Activated CD4-positive, alpha-beta T cell treated with anti-CD3 and anti-CD28 coated beads, Interleukin-10, Interleukin-2, amounts not matched to agents 100 ng/mL and 50 ng/mL, durations not matched to agents 16 hours and 8 hours (primary cell): ENCODE data around the gene PLGRKT.
"Not testable (repeated sequence)": the region's sequence is repeated elsewhere in the genome, so short reads cannot be mapped to it uniquely, and the experiment has no call there.

Experiments
- DNase-seq: peaks from one replicate; pipeline ENCODE4 v3.0.0-alpha.2; 2020

The PLGRKT gene

GRCh38 chr9:5437254-5438216 is at the start of gene PLGRKT:
TSS of gene PLGRKT (minus strand) at chr9:5437925. CDS start at chr9:5431977, 5,948 bp downstream.
- DNase-seq, result peak; percentile 98

- DNase-seq, result no peak
Observed at GRCh38 chr9:5486988-5487387, 49.3 kb upstream of the PLGRKT start.

GRCh38 chr9:5485378-5486085 is 47.8 kb upstream of the PLGRKT start:
- no peak for DNase-seq

- DNase-seq, result no peak
Observed at GRCh38 chr9:5483306-5483705, 45.6 kb upstream of the PLGRKT start.

GRCh38 chr9:5482194-5482593 is 44.5 kb upstream of the PLGRKT start:
- DNase-seq, result no peak

- no peak for DNase-seq
Observed at GRCh38 chr9:5481322-5482040, 43.8 kb upstream of the PLGRKT start.

- DNase-seq, result no peak
Observed at GRCh38 chr9:5480919-5481318, 43.2 kb upstream of the PLGRKT start.

GRCh38 chr9:5479994-5480694 is 42.4 kb upstream of the PLGRKT start:
- peak; percentile 50 for DNase-seq

GRCh38 chr9:5478206-5478605 is 40.5 kb upstream of the PLGRKT start:
- no peak for DNase-seq

- DNase-seq, result not testable (repeated sequence)
Observed at GRCh38 chr9:5475611-5476010, 37.9 kb upstream of the PLGRKT start.

- DNase-seq, result peak; percentile 42
Observed at GRCh38 chr9:5470816-5471215, 33.1 kb upstream of the PLGRKT start.

GRCh38 chr9:5470122-5470521 is 32.4 kb upstream of the PLGRKT start:
- DNase-seq, result no peak

- no peak for DNase-seq
Observed at GRCh38 chr9:5468850-5469249, 31.1 kb upstream of the PLGRKT start.

GRCh38 chr9:5466766-5467165 is 29.0 kb upstream of the PLGRKT start:
- DNase-seq, result no peak

- DNase-seq, result no peak
Observed at GRCh38 chr9:5466005-5466404, 28.3 kb upstream of the PLGRKT start.

- DNase-seq, result not testable (repeated sequence)
Observed at GRCh38 chr9:5464831-5465330, 27.2 kb upstream of the PLGRKT start.

GRCh38 chr9:5460157-5460556 is 22.4 kb upstream of the PLGRKT start:
- no peak for DNase-seq

GRCh38 chr9:5459289-5459829 is 21.6 kb upstream of the PLGRKT start:
- DNase-seq, result peak; percentile 88

GRCh38 chr9:5455181-5455580 is 17.5 kb upstream of the PLGRKT start:
- DNase-seq, result peak; percentile 87

GRCh38 chr9:5453673-5454072 is 15.9 kb upstream of the PLGRKT start:
- peak; percentile 68 for DNase-seq

- DNase-seq, result no peak
Observed at GRCh38 chr9:5453004-5453403, 15.3 kb upstream of the PLGRKT start.

- DNase-seq, result no peak
Observed at GRCh38 chr9:5452286-5452609, 14.5 kb upstream of the PLGRKT start.
